B cell (primary cell): ENCODE results near the gene EFCAB8. TPM values are rescaled to one million over a fixed set of nuclear protein-coding genes. Genes with fewer than 3 reads are reported as not detected.

Experiments
- ATAC-seq: fragments of 200-7000 bp; cut with Tn5 transposase; one replicate; pipeline ENCODE4 v1.10.0; 2021; ENCODE audit warnings: low read depth, mild to moderate bottlenecking, moderate number of reproducible peaks, moderate library complexity
- CTCF ChIA-PET: fragments of 350-600 bp; sonication (Branson Sonifier 250); formaldehyde crosslinking; loops from one replicate; lab custom pipeline; 2021; ENCODE audit warnings: antibody characterized with exemption, inconsistent platforms; lab: Charles Lee
- POLR2A ChIA-PET: fragments of 350-600 bp; sonication (Branson Sonifier 250); formaldehyde crosslinking; loops from one replicate; lab custom pipeline; 2021; ENCODE audit warnings: antibody characterized with exemption; lab: Charles Lee
- DNase-seq: peaks from one replicate; pipeline ENCODE4 v3.0.0; 2013
- H2AFZ ChIP-seq: 2 replicates; pipeline ENCODE4 v1.6.1; 2012; ENCODE audit warnings: mild to moderate bottlenecking, low read depth, low read length; ENCODE audit not compliant: insufficient read depth, poor library complexity, severe bottlenecking
- H3K27ac ChIP-seq, 2 donors: 1 replicate in 1 of 2; 2 replicates in 1 of 2; pipeline ENCODE4 v1.5.1; 2012 to 2013; ENCODE audit warnings: low read length in 2 of 2, mild to moderate bottlenecking in 2 of 2, moderate library complexity in 1 of 2
- H3K27me3 ChIP-seq, 4 experiments: fragments of 200-600 bp in 1 of 4; sonication (generic) in 1 of 4; replicated peaks in 1 of 4; 1 replicate in 2 of 4; 2 replicates in 2 of 4; pipeline versions ENCODE4 v1.6.1 to v1.7.0; 2013 to 2016; ENCODE audit warnings: low read length in 3 of 4, mild to moderate bottlenecking in 2 of 4, mixed read lengths in 1 of 4, moderate library complexity in 1 of 4; ENCODE audit not compliant: insufficient read depth in 4 of 4, control insufficient read depth in 3 of 4; ENCODE audit errors: control extremely low read depth in 1 of 4
- H3K36me3 ChIP-seq, 2 experiments: replicated peaks in 1 of 2; 1 replicate in 1 of 2; 2 replicates in 1 of 2; pipeline versions ENCODE4 v1.6.1 to v1.7.1; 2013; ENCODE audit warnings: low read length in 1 of 2; ENCODE audit not compliant: insufficient read depth in 2 of 2, control insufficient read depth in 1 of 2; ENCODE audit errors: control extremely low read depth in 1 of 2, extremely low read depth in 1 of 2
- H3K4me1 ChIP-seq, 2 donors: fragments of 200-600 bp in 1 of 2; sonication (generic) in 1 of 2; 1 replicate in 1 of 2; 2 replicates in 1 of 2; pipeline versions ENCODE4 v1.5.1 to v1.6.1; 2013 to 2017; ENCODE audit warnings: low read length in 2 of 2; ENCODE audit not compliant: control insufficient read depth in 2 of 2, insufficient read depth in 2 of 2
- H3K4me2 ChIP-seq: replicated peaks from 2 replicates; pipeline ENCODE3; 2012; ENCODE audit warnings: mild to moderate bottlenecking, low read depth, low read length; ENCODE audit not compliant: poor library complexity, severe bottlenecking
- H3K4me3 ChIP-seq, 5 experiments: fragments of 200-600 bp in 1 of 5; sonication (generic) in 1 of 5; 1 replicate in 3 of 5; 2 replicates in 2 of 5; pipeline versions ENCODE4 v1.5.1 to v1.7.0; 2011 to 2016; ENCODE audit warnings: low read length in 4 of 5, mild to moderate bottlenecking in 4 of 5, low read depth in 2 of 5, control low read depth in 1 of 5, moderate library complexity in 1 of 5; ENCODE audit not compliant: insufficient read depth in 1 of 5; ENCODE audit errors: control extremely low read depth in 1 of 5, extremely low read depth in 1 of 5
- H3K79me2 ChIP-seq: fragments of 200-600 bp; sonication (generic); one replicate; pipeline ENCODE4 v1.6.0; 2016; ENCODE audit warnings: low read length; ENCODE audit not compliant: control insufficient read depth, insufficient read depth
- H3K9ac ChIP-seq: fragments of 200-600 bp; sonication (generic); 2 replicates; pipeline ENCODE4 v1.6.1; 2017; ENCODE audit warnings: mild to moderate bottlenecking, low read length, moderate library complexity
- H3K9me3 ChIP-seq, 3 donors: one replicate each; pipeline versions ENCODE4 v1.6.1 to v1.7.1; 2013; ENCODE audit warnings: low read length in 2 of 3; ENCODE audit not compliant: control insufficient read depth in 2 of 3, insufficient read depth in 1 of 3; ENCODE audit errors: control extremely low read depth in 1 of 3
- H4K20me1 ChIP-seq: 2 replicates; pipeline ENCODE4 v1.6.0; 2012; ENCODE audit warnings: mild to moderate bottlenecking, low read length; ENCODE audit not compliant: insufficient read depth, control insufficient read depth, poor library complexity, severe bottlenecking
- H3K27ac Mint-ChIP-seq: one replicate; pipeline ENCODE4 v1.8.0; 2021; ENCODE audit warnings: mixed read lengths
- H3K27me3 Mint-ChIP-seq: one replicate; pipeline ENCODE4 v1.8.0; 2021; ENCODE audit warnings: mixed read lengths
- H3K4me1 Mint-ChIP-seq: one replicate; pipeline ENCODE4 v1.8.0; 2021; ENCODE audit warnings: mixed read lengths
- H3K4me3 Mint-ChIP-seq: one replicate; pipeline ENCODE4 v1.8.0; 2021; ENCODE audit warnings: mixed read lengths
- H3K9me3 Mint-ChIP-seq: one replicate; pipeline ENCODE4 v1.8.0; 2022; ENCODE audit warnings: mixed read lengths; ENCODE audit not compliant: insufficient read depth
- EZH2 ChIP-seq: IDR thresholded peaks from 2 replicates; pipeline ENCODE4 v1.6.1; 2012; ENCODE audit warnings: borderline replicate concordance, low read depth, mild to moderate bottlenecking, moderate library complexity, low read length; ENCODE audit not compliant: insufficient read depth, poor library complexity, severe bottlenecking
- WGBS: methylation state at CpG from one replicate; pipeline ENCODE4 v1.1.5; 2013; ENCODE audit warnings: missing lambda C conversion rate; ENCODE audit not compliant: insufficient coverage; 5-methylcytosine and 5-hydroxymethylcytosine counted together
- intact Hi-C: fragments of 100-400 bp; cut with micrococcal nuclease; formaldehyde crosslinking; loops from one replicate; pipeline ENCODE4 v1.10.0; 2022
- polyA plus RNA-seq: library from polyadenylated mRNA; depleted of rRNA; stranded (reverse); fragments of >200 nt; gene quantifications from 2 replicates; pipeline ENCODE4 v1.2.3, GENCODE V29; 2012
- total RNA-seq, 2 donors: library from RNA; stranded (reverse); fragments of 120-200 nt in 1 of 2; gene quantifications; 1 replicate in 1 of 2; 2 replicates in 1 of 2; pipeline versions ENCODE4 v1.2.3 to v1.2.4, GENCODE V29; 2013 to 2022
- TF ChIP-seq, protein P1 (sequence below): fragments of 200-600 bp; IDR thresholded peaks from one replicate; pipeline ENCODE4 v1.8.0; 2022; ENCODE audit warnings: antibody characterized with exemption, mild to moderate bottlenecking

The EFCAB8 gene
- total and polyA plus RNA-seq, 2 donors (not counting 1 experiment from before 2014, with no cell fraction given), result 0.72 to 2.3 TPM

DNA sequence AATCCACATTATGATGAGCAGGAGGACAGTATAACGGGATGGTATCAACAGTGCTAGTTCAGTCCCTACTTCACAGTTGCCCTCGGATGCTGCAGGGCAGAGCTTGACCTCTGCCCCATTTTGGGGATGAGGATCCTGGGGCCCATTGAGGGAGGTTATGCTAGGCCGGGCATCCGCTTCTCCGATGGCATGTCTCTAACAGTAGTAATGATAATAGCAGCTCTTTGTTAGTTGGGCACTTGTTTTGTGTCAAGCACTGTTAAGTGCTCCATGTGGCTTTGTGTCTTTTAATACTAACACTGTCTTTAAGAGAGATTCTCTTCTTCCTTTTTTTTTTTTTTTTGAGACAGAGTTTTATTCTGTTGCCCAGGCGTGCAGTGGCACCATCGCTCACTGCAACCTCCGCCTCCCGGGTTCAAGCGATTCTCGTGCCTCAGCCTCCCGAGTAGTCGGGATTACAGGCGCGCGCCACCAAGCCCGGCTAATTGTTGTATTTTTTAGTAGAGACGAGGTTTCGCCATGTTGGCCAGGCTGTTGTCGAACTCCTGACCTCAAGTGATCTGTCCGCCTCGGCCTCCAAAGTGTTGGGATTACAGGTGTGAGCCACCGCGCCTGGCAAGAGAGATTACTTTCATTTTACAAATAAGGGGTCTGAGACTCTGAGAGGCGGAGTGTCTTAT, 37.9 kb upstream of the EFCAB8 start:
- H3K4me1 ChIP-seq, result peaks cover 21% of the 10 kb centered on the region in 2 donors
- H3K27me3 ChIP-seq, result no peaks in the 10 kb centered on the region
- peak overlapping the region; percentile 66 to 92 (median 77) for H3K4me3 ChIP-seq
- TF ChIP-seq EZH2, result no peak
- H3K4me2 ChIP-seq, result peak overlapping the region; percentile 75
- 87% methylated on average over 15 of the region's 25 CpGs for WGBS
- peaks cover 2% of the 10 kb centered on the region in 2 experiments for H3K36me3 ChIP-seq
- H3K27me3 Mint-ChIP-seq, result no peaks in the 10 kb centered on the region
- H3K9ac ChIP-seq, result peak overlapping the region; percentile 95
- POLR2A ChIA-PET, result no interaction called here
- intact Hi-C loops, result loop anchor here (1.0 to 10.0 kb wide), 3 partner anchors 29 to 994 kb away; partner anchors contain the start of gene CHMP4B
- CTCF ChIA-PET, result interaction anchor here (0.7 to 1.7 kb wide), 4 partner anchors 16 to 42 kb away, joined by 3 read pairs; no protein-coding TSS in a partner anchor
- DNase-seq (no peak), ATAC-seq (no peak)
- peaks cover 41% of the 10 kb centered on the region for H3K4me1 Mint-ChIP-seq
- H2AFZ ChIP-seq, result no peak overlapping the region
- H3K9me3 ChIP-seq, result no peaks in the 10 kb centered on the region
- H4K20me1 ChIP-seq, result peaks cover 53% of the 10 kb centered on the region
- H3K9me3 Mint-ChIP-seq, result no peaks in the 10 kb centered on the region
- H3K27ac Mint-ChIP-seq, result peak overlapping the region; percentile 98
- peak overlapping the region; percentile 98 for H3K4me3 Mint-ChIP-seq
- H3K79me2 ChIP-seq, result peaks cover 67% of the 10 kb centered on the region
- H3K27ac ChIP-seq, result peak overlapping the region; percentile 89 to 93

DNA sequence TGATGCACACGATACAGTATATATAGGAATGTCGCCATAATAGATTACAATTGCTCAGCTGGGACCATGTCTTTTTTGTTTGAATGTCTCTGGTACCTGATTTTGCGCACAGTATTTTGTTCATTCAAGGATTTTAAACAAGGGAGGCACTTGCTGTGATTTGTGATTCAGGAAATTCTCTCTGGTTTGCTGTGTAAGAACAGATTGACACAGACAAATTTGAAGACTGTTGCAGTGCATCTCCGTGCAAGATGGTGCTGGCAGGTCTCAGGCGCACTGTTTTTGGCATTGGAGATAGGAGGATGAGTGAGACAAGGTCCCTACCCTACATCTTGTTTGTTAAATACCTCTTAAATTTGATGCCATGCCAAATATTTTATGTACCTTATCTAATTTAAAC, 36.5 kb upstream of the EFCAB8 start:
- WGBS, result 100% methylated on average over 3 of the region's 5 CpGs

More for the DNA sequence above, 36.5 kb upstream of the EFCAB8 start:
- Mint-ChIP-seq H3K27me3 (no peaks in the 10 kb centered on the region), H3K9me3 (no peaks in the 10 kb centered on the region), H3K27ac (no peak overlapping the region), H3K4me3 (peak overlapping the region; percentile 98), H3K4me1 (peaks cover 43% of the 10 kb centered on the region)
- Histone ChIP-seq H3K9ac (no peak overlapping the region), H4K20me1 (peaks cover 61% of the 10 kb centered on the region), H3K9me3 (no peaks in the 10 kb centered on the region), H3K36me3 (peaks cover 5 to 8% of the 10 kb centered on the region in 2 experiments), H3K27ac (peak overlapping the region in 1 of 2 donors; percentile 45), H3K4me2 (no peak overlapping the region), H2AFZ (no peak overlapping the region), H3K4me1 (peaks cover 21% of the 10 kb centered on the region in 2 donors), H3K4me3 (no peak overlapping the region), H3K27me3 (no peaks in the 10 kb centered on the region), H3K79me2 (peaks cover 80% of the 10 kb centered on the region)
- no peak for DNase-seq
- TF ChIP-seq EZH2, result no peak
- TF ChIP-seq, protein P1, sequence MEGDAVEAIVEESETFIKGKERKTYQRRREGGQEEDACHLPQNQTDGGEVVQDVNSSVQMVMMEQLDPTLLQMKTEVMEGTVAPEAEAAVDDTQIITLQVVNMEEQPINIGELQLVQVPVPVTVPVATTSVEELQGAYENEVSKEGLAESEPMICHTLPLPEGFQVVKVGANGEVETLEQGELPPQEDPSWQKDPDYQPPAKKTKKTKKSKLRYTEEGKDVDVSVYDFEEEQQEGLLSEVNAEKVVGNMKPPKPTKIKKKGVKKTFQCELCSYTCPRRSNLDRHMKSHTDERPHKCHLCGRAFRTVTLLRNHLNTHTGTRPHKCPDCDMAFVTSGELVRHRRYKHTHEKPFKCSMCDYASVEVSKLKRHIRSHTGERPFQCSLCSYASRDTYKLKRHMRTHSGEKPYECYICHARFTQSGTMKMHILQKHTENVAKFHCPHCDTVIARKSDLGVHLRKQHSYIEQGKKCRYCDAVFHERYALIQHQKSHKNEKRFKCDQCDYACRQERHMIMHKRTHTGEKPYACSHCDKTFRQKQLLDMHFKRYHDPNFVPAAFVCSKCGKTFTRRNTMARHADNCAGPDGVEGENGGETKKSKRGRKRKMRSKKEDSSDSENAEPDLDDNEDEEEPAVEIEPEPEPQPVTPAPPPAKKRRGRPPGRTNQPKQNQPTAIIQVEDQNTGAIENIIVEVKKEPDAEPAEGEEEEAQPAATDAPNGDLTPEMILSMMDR, result no peak
- no peak for ATAC-seq
- ChIA-PET POLR2A (no interaction called here), CTCF (interaction anchor here (1.4 kb wide), 1 partner anchor 32 kb away, joined by 3 read pairs; no protein-coding TSS in a partner anchor)
- intact Hi-C loops, result loop anchor here (5.0 to 10.0 kb wide), 2 partner anchors 285 to 993 kb away; partner anchors contain the start of gene CHMP4B
